GM23248 (cell line): ENCODE results near the gene L3MBTL4.

Experiments used
- EZH2 ChIP-seq: fragments of 200-600 bp; sonication (generic); IDR thresholded peaks from 2 replicates; pipeline ENCODE4 v1.6.1; 2018; ENCODE audit warnings: antibody characterized with exemption, mild to moderate bottlenecking; ENCODE audit not compliant: insufficient read depth, poor library complexity, severe bottlenecking
- EZH2phosphoT487 ChIP-seq: fragments of 200-600 bp; sonication (generic); IDR thresholded peaks from 2 replicates; pipeline ENCODE4 v1.6.1; 2018; ENCODE audit warnings: antibody characterized with exemption, moderate library complexity, mild to moderate bottlenecking, low read depth; ENCODE audit not compliant: insufficient read depth

DNA sequence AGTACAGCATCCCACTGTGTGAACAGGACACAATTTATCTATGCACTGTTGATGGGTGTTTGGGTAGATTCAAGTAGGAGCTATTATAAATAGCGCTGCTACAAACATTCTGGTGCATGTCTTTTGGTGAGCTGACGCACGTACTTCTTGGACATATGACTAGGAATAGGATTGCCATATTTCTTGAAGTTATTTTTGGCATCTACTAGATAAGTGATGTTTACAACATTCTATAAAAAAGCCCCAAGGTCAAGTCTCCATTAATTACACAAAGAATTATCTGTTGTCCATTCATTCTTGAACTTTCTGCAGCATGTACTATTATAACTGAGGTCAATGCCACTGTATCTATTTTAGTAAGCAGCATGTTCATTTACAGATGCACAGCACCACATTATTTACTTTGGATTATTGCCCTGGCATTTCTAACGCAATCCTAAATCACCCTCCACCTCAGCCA, 293.9 kb downstream of the L3MBTL4 start:
- no peak for TF ChIP-seq EZH2phosphoT487
- TF ChIP-seq EZH2: no peak
